Liver (tissue), 9 donors: ENCODE data around the gene C1QTNF1. TPM values are rescaled to one million over a fixed set of nuclear protein-coding genes. Genes with fewer than 3 reads are reported as not detected.

ENCODE experiments used
- DNase-seq: peaks from one replicate; pipeline ENCODE4 v3.0.0-alpha.2; 2017; ENCODE audit warnings: low spot score
- H3K27ac ChIP-seq, 2 donors: one replicate each; pipeline ENCODE4 v1.7.0; 2013; ENCODE audit warnings: inconsistent platforms in 2 of 2, low read length in 2 of 2, control low read depth in 1 of 2, low read depth in 1 of 2, mild to moderate bottlenecking in 1 of 2
- H3K27me3 ChIP-seq, 4 donors: one replicate each; pipeline versions ENCODE4 v1.6.1 to v1.7.0; 2013; ENCODE audit warnings: low read length in 3 of 4, inconsistent platforms in 1 of 4, mild to moderate bottlenecking in 1 of 4, moderate library complexity in 1 of 4; ENCODE audit not compliant: control insufficient read depth in 4 of 4, insufficient read depth in 4 of 4
- H3K36me3 ChIP-seq, 4 donors: one replicate each; pipeline versions ENCODE4 v1.6.1 to v1.7.0; 2013; ENCODE audit warnings: low read length in 3 of 4, mild to moderate bottlenecking in 3 of 4, low read depth in 1 of 4, moderate library complexity in 1 of 4; ENCODE audit not compliant: control insufficient read depth in 4 of 4, insufficient read depth in 3 of 4
- H3K4me1 ChIP-seq, 4 donors: one replicate each; pipeline versions ENCODE4 v1.6.1 to v1.7.0; 2013; ENCODE audit warnings: low read length in 3 of 4, mild to moderate bottlenecking in 3 of 4, moderate library complexity in 1 of 4; ENCODE audit not compliant: control insufficient read depth in 4 of 4, insufficient read depth in 4 of 4
- H3K4me3 ChIP-seq, 3 donors: one replicate each; pipeline versions ENCODE4 v1.6.1 to v1.7.0; 2013; ENCODE audit warnings: low read length in 3 of 3, control low read depth in 1 of 3, low read depth in 1 of 3, mild to moderate bottlenecking in 1 of 3
- H3K9ac ChIP-seq, 2 donors: one replicate each; pipeline ENCODE4 v1.7.0; 2013; ENCODE audit warnings: low read length in 2 of 2, mild to moderate bottlenecking in 2 of 2, moderate library complexity in 2 of 2, control low read depth in 1 of 2, low read depth in 1 of 2
- H3K9me3 ChIP-seq, 4 donors: one replicate each; pipeline versions ENCODE4 v1.6.1 to v1.7.0; 2013; ENCODE audit warnings: low read length in 3 of 4; ENCODE audit not compliant: control insufficient read depth in 4 of 4
- ATF3 ChIP-seq: IDR thresholded peaks from 2 replicates; pipeline ENCODE4 v1.6.1; 2016; ENCODE audit warnings: antibody characterized with exemption
- CTCF ChIP-seq: fragments of 150-350 bp; IDR thresholded peaks from 2 replicates; pipeline ENCODE4 v1.5.1; 2017; ENCODE audit warnings: improper control_type of control experiment, low read depth, low read length; ENCODE audit not compliant: missing input control
- EGR1 ChIP-seq, 2 donors: IDR thresholded peaks; 2 replicates each; pipeline ENCODE4 v1.6.1; 2016 to 2018; ENCODE audit warnings: antibody characterized with exemption in 2 of 2, low read depth in 2 of 2
- FOXA2 ChIP-seq: IDR thresholded peaks from 2 replicates; pipeline ENCODE4 v1.6.1; 2016; ENCODE audit warnings: antibody characterized with exemption
- GABPA ChIP-seq, 2 donors: IDR thresholded peaks in 1 of 2; conservative IDR thresholded peaks in 1 of 2; 2 replicates each; pipeline ENCODE4 v1.6.1; 2016; ENCODE audit warnings: antibody characterized with exemption in 2 of 2, mild to moderate bottlenecking in 1 of 2, moderate library complexity in 1 of 2
- HNF4A ChIP-seq, 2 donors: conservative IDR thresholded peaks; 2 replicates each; pipeline ENCODE4 v1.6.1; 2016; ENCODE audit warnings: antibody characterized with exemption in 2 of 2, mild to moderate bottlenecking in 2 of 2
- HNF4G ChIP-seq: IDR thresholded peaks from 2 replicates; pipeline ENCODE4 v1.6.1; 2016; ENCODE audit warnings: antibody characterized with exemption
- JUND ChIP-seq, 2 donors: IDR thresholded peaks; 2 replicates each; pipeline ENCODE4 v1.6.1; 2016; ENCODE audit warnings: antibody characterized with exemption in 2 of 2
- MAX ChIP-seq: IDR thresholded peaks from 2 replicates; pipeline ENCODE4 v1.6.1; 2016; ENCODE audit warnings: antibody characterized with exemption
- NR2F2 ChIP-seq: IDR thresholded peaks from 2 replicates; pipeline ENCODE4 v1.6.1; 2016; ENCODE audit warnings: antibody characterized with exemption
- RAD21 ChIP-seq, 2 donors: IDR thresholded peaks; 2 replicates each; pipeline ENCODE4 v1.6.1; 2016; ENCODE audit warnings: antibody characterized with exemption in 2 of 2, mild to moderate bottlenecking in 2 of 2
- REST ChIP-seq: IDR thresholded peaks from 2 replicates; pipeline ENCODE4 v1.6.1; 2016; ENCODE audit warnings: antibody characterized with exemption, mild to moderate bottlenecking
- RXRA ChIP-seq, 2 donors: IDR thresholded peaks; 2 replicates each; pipeline ENCODE4 v1.6.1; 2017 to 2018; ENCODE audit warnings: antibody characterized with exemption in 2 of 2, mild to moderate bottlenecking in 1 of 2
- SP1 ChIP-seq: IDR thresholded peaks from 2 replicates; pipeline ENCODE4 v1.6.1; 2018; ENCODE audit warnings: antibody characterized with exemption, mild to moderate bottlenecking
- TAF1 ChIP-seq: conservative IDR thresholded peaks from 2 replicates; pipeline ENCODE4 v1.6.1; 2016; ENCODE audit warnings: antibody characterized with exemption, mild to moderate bottlenecking
- YY1 ChIP-seq: IDR thresholded peaks from 2 replicates; pipeline ENCODE4 v1.6.1; 2016; ENCODE audit warnings: antibody characterized with exemption, mild to moderate bottlenecking
- WGBS: extraction: QIAGEN DNeasy Blood & Tissue Kit; methylation state at CpG from one replicate; pipeline ENCODE4 v1.1.7; 2013; 5-methylcytosine and 5-hydroxymethylcytosine counted together
- polyA plus RNA-seq, 2 donors: library from polyadenylated mRNA; stranded (reverse) in 1 of 2; unstranded in 1 of 2; fragments of 200-250 nt in 1 of 2; fragments of >200 nt in 1 of 2; fragmentation: Nextera tagmentation in 1 of 2; extraction: Ambion mirVana in 1 of 2; gene quantifications; one replicate each; pipeline versions ENCODE4 v1.2.1 to v1.2.3, GENCODE V29; 2013 to 2015
- total RNA-seq, 2 donors: library from RNA; depleted of rRNA; stranded (reverse); fragments of >200 nt; gene quantifications; one replicate each; pipeline ENCODE4 v1.2.3, GENCODE V29; 2014
- TF ChIP-seq, protein P1 (sequence below): IDR thresholded peaks from 2 replicates; pipeline ENCODE4 v1.6.1; 2016; ENCODE audit warnings: antibody characterized with exemption
- donor health status: healthy.
- donor health status: healthy.
- donor health status: healthy.
- donor health status: healthy.
- donor health status: healthy.

Gene C1QTNF1
- total and polyA plus RNA-seq, 4 donors: 0.56 to 54.6 (median 16.1) TPM

DNA sequence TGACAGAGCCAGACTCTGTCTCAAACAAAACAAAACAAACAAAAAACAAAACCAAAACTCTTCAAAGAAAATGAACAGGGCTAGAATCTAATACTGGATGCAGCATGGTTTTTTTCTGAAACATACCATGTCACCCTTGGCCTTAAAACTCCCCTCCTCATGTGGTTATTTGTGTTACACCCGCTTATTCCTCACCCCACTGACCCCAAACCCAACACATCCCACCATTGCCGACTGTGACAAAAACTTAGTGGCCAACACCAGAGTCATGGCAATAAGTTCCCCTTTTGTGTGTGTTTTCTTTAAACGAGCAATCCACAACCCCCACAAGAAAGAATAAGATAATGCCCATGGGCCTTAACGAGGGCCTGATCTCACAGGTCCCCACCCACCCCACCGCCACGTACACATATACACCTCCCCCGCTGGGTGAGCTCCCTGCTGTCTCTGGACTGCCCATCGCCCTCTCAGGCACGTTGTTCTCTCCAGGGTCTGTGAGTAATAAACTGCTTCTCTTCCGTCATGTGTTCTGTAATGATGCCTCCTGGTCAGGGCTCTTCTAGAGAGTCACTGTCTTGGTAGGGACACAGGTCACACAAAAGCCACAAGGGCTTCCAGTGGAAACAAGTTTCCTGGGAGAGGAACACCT lies 33.9 kb downstream of the C1QTNF1 start:
- no peaks in the 10 kb centered on the region for H3K27me3 ChIP-seq
- H3K4me1 ChIP-seq: no peaks in the 10 kb centered on the region
- no peak overlapping the region for H3K9ac ChIP-seq
- TF ChIP-seq EGR1 (IDR thresholded peaks at IDR 0.05; ENCODE audit: low read depth in 2 of 2) (no peak), REST (no peak), RXRA (IDR thresholded peaks at IDR 0.05) (no peak), FOXA2 (no peak), HNF4G (no peak), JUND (IDR thresholded peaks at IDR 0.05) (no peak), TAF1 (no peak), YY1 (no peak), MAX (no peak), RAD21 (IDR thresholded peaks at IDR 0.05) (no peak), GABPA (IDR thresholded peaks at IDR 0.05 in 1 of 2, conservative IDR thresholded peaks at IDR 0.05 in 1 of 2) (no peak), HNF4A (conservative IDR thresholded peaks at IDR 0.05) (no peak), SP1 (no peak), CTCF (no peak), NR2F2 (no peak)
- TF ChIP-seq, protein P1, sequence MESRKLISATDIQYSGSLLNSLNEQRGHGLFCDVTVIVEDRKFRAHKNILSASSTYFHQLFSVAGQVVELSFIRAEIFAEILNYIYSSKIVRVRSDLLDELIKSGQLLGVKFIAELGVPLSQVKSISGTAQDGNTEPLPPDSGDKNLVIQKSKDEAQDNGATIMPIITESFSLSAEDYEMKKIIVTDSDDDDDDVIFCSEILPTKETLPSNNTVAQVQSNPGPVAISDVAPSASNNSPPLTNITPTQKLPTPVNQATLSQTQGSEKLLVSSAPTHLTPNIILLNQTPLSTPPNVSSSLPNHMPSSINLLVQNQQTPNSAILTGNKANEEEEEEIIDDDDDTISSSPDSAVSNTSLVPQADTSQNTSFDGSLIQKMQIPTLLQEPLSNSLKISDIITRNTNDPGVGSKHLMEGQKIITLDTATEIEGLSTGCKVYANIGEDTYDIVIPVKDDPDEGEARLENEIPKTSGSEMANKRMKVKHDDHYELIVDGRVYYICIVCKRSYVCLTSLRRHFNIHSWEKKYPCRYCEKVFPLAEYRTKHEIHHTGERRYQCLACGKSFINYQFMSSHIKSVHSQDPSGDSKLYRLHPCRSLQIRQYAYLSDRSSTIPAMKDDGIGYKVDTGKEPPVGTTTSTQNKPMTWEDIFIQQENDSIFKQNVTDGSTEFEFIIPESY: no peak
- no peaks in the 10 kb centered on the region for H3K36me3 ChIP-seq
- WGBS: 83% methylated on average over 10 of the region's 10 CpGs
- H3K9me3 ChIP-seq: peaks cover 0 to 8% (median 2%) of the 10 kb centered on the region in 4 donors
- DNase-seq: no peak
- no peak overlapping the region for H3K27ac ChIP-seq
- no peak overlapping the region for H3K4me3 ChIP-seq

- Histone ChIP-seq H3K27ac (no peak overlapping the region), H3K4me3 (no peak overlapping the region), H3K36me3 (no peaks in the 10 kb centered on the region), H3K9ac (no peak overlapping the region), H3K9me3 (no peaks in the 10 kb centered on the region), H3K4me1 (no peaks in the 10 kb centered on the region), H3K27me3 (no peaks in the 10 kb centered on the region)
- no peak for DNase-seq
- WGBS: 87% methylated on average over 7 of the region's 7 CpGs
- TF ChIP-seq ATF3 (no peak), NR2F2 (no peak), HNF4G (no peak), RAD21 (IDR thresholded peaks at IDR 0.05) (no peak), EGR1 (IDR thresholded peaks at IDR 0.05; ENCODE audit: low read depth in 2 of 2) (no peak), JUND (IDR thresholded peaks at IDR 0.05) (no peak), GABPA (IDR thresholded peaks at IDR 0.05 in 1 of 2, conservative IDR thresholded peaks at IDR 0.05 in 1 of 2) (no peak), SP1 (no peak), YY1 (no peak), TAF1 (no peak), REST (no peak), HNF4A (conservative IDR thresholded peaks at IDR 0.05) (no peak)
- TF ChIP-seq, protein P1: no peak
Observed at GRCh38 chr17:79062691-79063090, 38.7 kb downstream of the C1QTNF1 start.
